ENCODE results near the gene C10orf62. TPM values are rescaled to one million over a fixed set of nuclear protein-coding genes. Genes with fewer than 3 reads are reported as not detected.
"Not testable (repeated sequence)": the region's sequence is repeated elsewhere in the genome, so short reads cannot be mapped to it uniquely, and the experiment has no call there.

C10orf62 gene
- total RNA-seq, 4 donors from 2014 or later, result not detected

GRCh38 chr10:97573021-97573420 is 16.5 kb upstream of the C10orf62 start:
- Histone ChIP-seq H3K4me1 (peaks cover 0 to 7% (median 1%) of the 10 kb centered on the region in 4 donors), H3K36me3 (no peaks in the 10 kb centered on the region), H3K9me3 (no peaks in the 10 kb centered on the region), H3K27me3 (no peaks in the 10 kb centered on the region), H3K4me3 (no peak overlapping the region), H3K27ac (no peak overlapping the region)
- 88% methylated on average over 2 of the region's 2 CpGs; no CpG with 5 or more reads in 1 of the 2 donors for WGBS, 2 donors (ENCODE audit: low coverage in 1 of 2)
- TF ChIP-seq POLR2A (IDR thresholded peaks at IDR 0.05), result no peak
- no peak for TF ChIP-seq POLR2AphosphoS5 (IDR thresholded peaks at IDR 0.05)
- no peak for TF ChIP-seq CTCF (IDR thresholded peaks at IDR 0.05)
- TF ChIP-seq EP300 (IDR thresholded peaks at IDR 0.05; ENCODE audit: low read depth), result no peak
- in situ Hi-C loops (cut with MboI; ENCODE audit: low pct_ligation_motif_present in 1 of 4, low pct_unique_long_range_greater_than_20kb in 1 of 4, low sequenced_read_pairs in 3 of 4) (no loop called here), intact Hi-C loops (cut with DNase I; ENCODE audit: low total_unique reads) (no loop called here)
- DNase-seq, result no peak

GRCh38 chr10:97573672-97574071 is 15.8 kb upstream of the C10orf62 start:
- 0 to 68% methylated on average over 1 to 2 of the region's 2 CpGs for WGBS, 2 donors (ENCODE audit: low coverage in 1 of 2)
- intact Hi-C loops (cut with DNase I; ENCODE audit: low total_unique reads) (no loop called here), in situ Hi-C loops (cut with MboI; ENCODE audit: low pct_ligation_motif_present in 1 of 4, low pct_unique_long_range_greater_than_20kb in 1 of 4, low sequenced_read_pairs in 3 of 4) (no loop called here)
- peaks cover 0 to 7% (median 1%) of the 10 kb centered on the region in 4 donors for H3K4me1 ChIP-seq
- no peak for DNase-seq
- no peak overlapping the region for H3K4me3 ChIP-seq
- H3K27me3 ChIP-seq, result no peaks in the 10 kb centered on the region
- no peaks in the 10 kb centered on the region for H3K9me3 ChIP-seq
- TF ChIP-seq CTCF (IDR thresholded peaks at IDR 0.05) (no peak), EP300 (IDR thresholded peaks at IDR 0.05; ENCODE audit: low read depth) (no peak), POLR2AphosphoS5 (IDR thresholded peaks at IDR 0.05) (no peak), POLR2A (IDR thresholded peaks at IDR 0.05) (no peak)
- H3K36me3 ChIP-seq, result no peaks in the 10 kb centered on the region
- H3K27ac ChIP-seq, result no peak overlapping the region

GRCh38 chr10:97574374-97575126 is 15.0 kb upstream of the C10orf62 start:
- in situ Hi-C loops (cut with MboI; ENCODE audit: low pct_ligation_motif_present in 1 of 4, low pct_unique_long_range_greater_than_20kb in 1 of 4, low sequenced_read_pairs in 3 of 4) (no loop called here), intact Hi-C loops (cut with DNase I; ENCODE audit: low total_unique reads) (no loop called here)
- no peaks in the 10 kb centered on the region for H3K27me3 ChIP-seq
- no peaks in the 10 kb centered on the region for H3K9me3 ChIP-seq
- H3K36me3 ChIP-seq, result no peaks in the 10 kb centered on the region
- peak in 2 of 3 donors; percentile 20 to 49 for TF ChIP-seq POLR2AphosphoS5 (IDR thresholded peaks at IDR 0.05)
- TF ChIP-seq EP300 (IDR thresholded peaks at IDR 0.05; ENCODE audit: low read depth), result no peak
- H3K4me3 ChIP-seq, result no peak overlapping the region
- WGBS, 2 donors (ENCODE audit: low coverage in 1 of 2), result 54 to 86% methylated on average over 1 to 4 of the region's 4 CpGs
- DNase-seq, result peak; percentile 52
- peak overlapping the region in 1 of 4 donors; percentile 4 for H3K27ac ChIP-seq
- peaks cover 0 to 7% (median 1%) of the 10 kb centered on the region in 4 donors for H3K4me1 ChIP-seq

GRCh38 chr10:97575127-97575668 is 14.3 kb upstream of the C10orf62 start:
- no peaks in the 10 kb centered on the region for H3K27me3 ChIP-seq
- TF ChIP-seq EP300 (IDR thresholded peaks at IDR 0.05; ENCODE audit: low read depth), result no peak
- TF ChIP-seq POLR2AphosphoS5 (IDR thresholded peaks at IDR 0.05), result no peak
- no peak for TF ChIP-seq POLR2A (IDR thresholded peaks at IDR 0.05)
- no peak overlapping the region for H3K4me3 ChIP-seq
- intact Hi-C loops (cut with DNase I; ENCODE audit: low total_unique reads), result no loop called here
- H3K27ac ChIP-seq, result no peak overlapping the region
- in situ Hi-C loops (cut with MboI; ENCODE audit: low pct_ligation_motif_present in 1 of 4, low pct_unique_long_range_greater_than_20kb in 1 of 4, low sequenced_read_pairs in 3 of 4), result no loop called here
- DNase-seq, result no peak
- H3K36me3 ChIP-seq, result no peaks in the 10 kb centered on the region
- H3K4me1 ChIP-seq, result peaks cover 0 to 7% (median 1%) of the 10 kb centered on the region in 4 donors
- 81% methylated on average over 6 of the region's 6 CpGs; no CpG with 5 or more reads in 1 of the 2 donors for whole genome bisulfite sequencing, 2 donors (ENCODE audit: low coverage in 1 of 2)
- H3K9me3 ChIP-seq, result no peaks in the 10 kb centered on the region

GRCh38 chr10:97576487-97576886 is 13.0 kb upstream of the C10orf62 start:
- H3K4me1 ChIP-seq; H3K36me3 ChIP-seq; DNase-seq; H3K9me3 ChIP-seq; H3K27me3 ChIP-seq; H3K4me3 ChIP-seq; intact Hi-C loops (cut with DNase I; ENCODE audit: low total_unique reads); in situ Hi-C loops (cut with MboI; ENCODE audit: low pct_ligation_motif_present in 1 of 4, low pct_unique_long_range_greater_than_20kb in 1 of 4, low sequenced_read_pairs in 3 of 4); H3K27ac ChIP-seq: not testable (repeated sequence)
- 38 to 56% methylated on average over 5 of the region's 5 CpGs for WGBS, 2 donors (ENCODE audit: low coverage in 1 of 2)

Data from transverse colon (tissue), 4 donors.